Articular chondrocyte of knee joint (primary cell): ENCODE data around the gene BDKRB2. TPM values are rescaled to one million over a fixed set of nuclear protein-coding genes. Genes with fewer than 3 reads are reported as not detected.

Source experiments
- small RNA-seq: library from RNA; depleted of rRNA; stranded (forward); fragments of <200 nt; gene quantifications from one replicate; pipeline ENCODE3, GENCODE V24; 2012
- total RNA-seq: library from RNA; depleted of rRNA; stranded (reverse); fragments of >200 nt; gene quantifications from 2 replicates; pipeline ENCODE4 v1.2.3, GENCODE V29; 2012

The BDKRB2 gene
- total RNA-seq: 35.8 and 54.6 TPM in 2 replicates

GRCh38 chr14:96204151-96205058 is at the start of gene BDKRB2:
Gene BDKRB2, plus strand, starts transcription at chr14:96204839. Its CDS starts 32,269 bp downstream, at chr14:96237108.

GRCh38 chr14:96255501-96256366 is 51.1 kb downstream of the BDKRB2 start, which contains the start of gene BDKRB1:
Gene BDKRB1, plus strand, starts transcription at chr14:96256210. Its CDS starts 7,473 bp downstream, at chr14:96263683.

Small RNAs within 50 kb of the gene (small RNA-seq; reads per million reads assigned to genes)
- gene CKS1BP1: not detected

Other genes with a start within 250 kb of the BDKRB2 start
- gene C14orf132, start 165.5 kb upstream of the BDKRB2 start, total RNA-seq: 26.3 and 34.4 TPM in 2 replicates
- 13.2 and 21.7 TPM in 2 replicates for gene BDKRB1, start 51.4 kb downstream of the BDKRB2 start, total RNA-seq
- 33.0 and 43.8 TPM in 2 replicates for gene ATG2B, start 158.5 kb downstream of the BDKRB2 start, total RNA-seq
- gene GSKIP, start 158.7 kb downstream of the BDKRB2 start, total RNA-seq: 46.0 and 47.2 TPM in 2 replicates
- gene AK7, start 187.3 kb downstream of the BDKRB2 start, total RNA-seq: 1.3 and 1.8 TPM in 2 replicates